Measurements from ENCODE around the gene KIAA1958. TPM values are rescaled to one million over a fixed set of nuclear protein-coding genes. Genes with fewer than 3 reads are reported as not detected.

Gene KIAA1958
- polyA plus RNA-seq, 1 of the 3 experiments (the other 2 are of a cell fraction): 1.6 TPM

DNA sequence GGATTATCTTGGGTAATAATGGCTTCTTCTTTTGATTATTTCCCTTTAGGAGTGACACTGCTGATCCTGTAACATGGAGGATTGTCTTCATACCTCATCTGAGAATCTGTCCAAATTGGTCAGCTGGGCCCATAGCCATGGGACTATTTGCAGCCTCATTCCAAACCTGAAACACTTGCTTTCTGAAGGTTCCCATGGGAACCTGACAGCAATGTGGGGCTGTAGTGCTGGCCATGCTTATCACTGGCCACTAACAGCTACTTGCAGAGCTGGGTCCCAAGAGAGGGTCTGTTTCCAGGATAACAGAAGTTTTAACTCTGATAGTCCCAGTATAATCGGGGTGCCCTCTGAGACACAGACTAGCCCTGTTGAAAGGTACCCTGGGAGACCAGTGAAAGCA is 87.4 kb downstream of the KIAA1958 start:
- Histone ChIP-seq H3K9me3 (no peaks in the 10 kb centered on the region), H3K9me2 (no peaks in the 10 kb centered on the region), H3K4me1 (ENCODE audit: control insufficient read depth in 1 of 2, insufficient read depth in 2 of 2, low read depth in 1 of 2, low read length in 1 of 2) (peaks cover 17 to 19% of the 10 kb centered on the region in 2 experiments; a peak in 3 of 4 replicates), H3K79me2 (ENCODE audit: insufficient read depth) (no peaks in the 10 kb centered on the region; the same call in none of the 2 replicates), H3K27me3 (ENCODE audit: insufficient read depth) (no peaks in the 10 kb centered on the region), H3K9ac (no peak overlapping the region), H4K20me1 (ENCODE audit: insufficient read depth) (no peaks in the 10 kb centered on the region), H2AFZ (ENCODE audit: low read depth) (no peak overlapping the region), H3F3A (replicated peaks; ENCODE audit: insufficient read depth) (peaks cover 15% of the 10 kb centered on the region), H3K27ac (ENCODE audit: low read depth in 2 of 2, low read length in 1 of 2) (no peak overlapping the region), H3K4me2 (no peak overlapping the region), H3K4me3 (ENCODE audit: low read depth in 2 of 2, low read length in 1 of 2) (no peak overlapping the region), H3K36me3 (replicated peaks in 1 of 2; ENCODE audit: control insufficient read depth in 1 of 2, insufficient read depth in 2 of 2, low read length in 1 of 2) (peaks cover 0 to 21% of the 10 kb centered on the region in 2 experiments)
- CTCF ChIA-PET: interaction anchor here (1.1 kb wide), 1 partner anchor 18 kb away, joined by 3 read pairs; no protein-coding TSS in a partner anchor
- TF ChIP-seq CTCF (IDR thresholded peaks at IDR 0.05) (no peak), NFIC (IDR thresholded peaks at IDR 0.05; ENCODE audit: borderline replicate concordance) (no peak)
- no peak for DNase-seq
- POLR2A ChIA-PET: no interaction called here
- WGBS (ENCODE audit: low lambda C conversion rate): 88% methylated on average over 1 of the region's 1 CpG

DNA sequence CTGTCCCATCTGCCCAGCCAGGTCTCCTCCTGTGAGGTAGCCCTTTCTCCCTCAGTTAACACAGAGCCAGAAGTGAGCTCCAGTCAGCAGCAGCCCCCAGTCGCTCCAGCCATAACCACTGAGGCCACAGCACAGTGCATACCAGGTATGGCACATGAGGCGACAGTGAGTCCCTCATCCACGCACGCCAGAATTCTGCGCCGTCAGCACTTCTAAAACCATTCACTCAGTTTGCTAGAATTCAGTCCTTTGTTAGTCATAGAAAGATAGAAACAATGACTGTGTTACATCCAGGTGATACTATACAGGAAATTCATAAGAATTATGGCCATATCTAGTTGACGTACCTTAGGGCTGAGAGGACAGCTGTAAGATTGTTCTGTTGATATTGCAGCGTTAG is 88.5 kb downstream of the KIAA1958 start:
- H3F3A ChIP-seq (replicated peaks; ENCODE audit: insufficient read depth): peaks cover 6% of the 10 kb centered on the region
- H3K4me2 ChIP-seq: no peak overlapping the region
- no peak overlapping the region for H3K27ac ChIP-seq (ENCODE audit: low read depth in 2 of 2, low read length in 1 of 2)
- H2AFZ ChIP-seq (ENCODE audit: low read depth): no peak overlapping the region
- peaks cover 9 to 16% of the 10 kb centered on the region in 2 experiments; a peak in 3 of 4 replicates for H3K4me1 ChIP-seq (ENCODE audit: control insufficient read depth in 1 of 2, insufficient read depth in 2 of 2, low read depth in 1 of 2, low read length in 1 of 2)
- no peak for DNase-seq
- no peaks in the 10 kb centered on the region; the same call in none of the 2 replicates for H3K79me2 ChIP-seq (ENCODE audit: insufficient read depth)
- peaks cover 0 to 21% of the 10 kb centered on the region in 2 experiments for H3K36me3 ChIP-seq (replicated peaks in 1 of 2; ENCODE audit: control insufficient read depth in 1 of 2, insufficient read depth in 2 of 2, low read length in 1 of 2)
- H4K20me1 ChIP-seq (ENCODE audit: insufficient read depth): no peaks in the 10 kb centered on the region
- ChIA-PET POLR2A (no interaction called here), CTCF (no interaction called here)
- TF ChIP-seq RFX5 (IDR thresholded peaks at IDR 0.05; ENCODE audit: low read length): no peak
- TF ChIP-seq YY1 (IDR thresholded peaks at IDR 0.05; ENCODE audit: low read depth): no peak
- no peak for TF ChIP-seq ELF1 (IDR thresholded peaks at IDR 0.05)
- TF ChIP-seq PBX3 (IDR thresholded peaks at IDR 0.05): no peak
- TF ChIP-seq FOXM1 (IDR thresholded peaks at IDR 0.05; ENCODE audit: low read depth): no peak
- no peak for TF ChIP-seq RXRA (IDR thresholded peaks at IDR 0.05; ENCODE audit: borderline replicate concordance, low read depth)
- TF ChIP-seq JUND (IDR thresholded peaks at IDR 0.05): no peak
- TF ChIP-seq TAF1 (IDR thresholded peaks at IDR 0.05; ENCODE audit: borderline replicate concordance, low read depth, low read length): no peak
- no peaks in the 10 kb centered on the region for H3K9me2 ChIP-seq
- H3K4me3 ChIP-seq (ENCODE audit: low read depth in 2 of 2, low read length in 1 of 2): no peak overlapping the region
- WGBS (ENCODE audit: low lambda C conversion rate): 97% methylated on average over 8 of the region's 8 CpGs
- no peaks in the 10 kb centered on the region for H3K27me3 ChIP-seq (ENCODE audit: insufficient read depth)
- H3K9ac ChIP-seq: no peak overlapping the region
- H3K9me3 ChIP-seq: no peaks in the 10 kb centered on the region
